Hindlimb muscle (tissue), 1 donor: Measurements from ENCODE around the gene PARVB. TPM values are rescaled to one million over a fixed set of nuclear protein-coding genes. Genes with fewer than 3 reads are reported as not detected.

ENCODE experiments used
- DNase-seq: peaks from one replicate; pipeline ENCODE4 v3.0.0-alpha.2; 2013
- polyA plus RNA-seq: library from polyadenylated mRNA; unstranded; fragments of 120-200 nt; gene quantifications from one replicate; pipeline ENCODE4 v1.2.1, GENCODE V29; 2013; ENCODE audit not compliant: insufficient read length

The PARVB gene
- 52.7 TPM for polyA plus RNA-seq

GRCh38 chr22:44024288-44024921 is at the start of gene PARVB:
Gene PARVB, plus strand, starts transcription at chr22:44024302. Its CDS starts 38 bp downstream, at chr22:44024340.
- no peak for DNase-seq

DNA sequence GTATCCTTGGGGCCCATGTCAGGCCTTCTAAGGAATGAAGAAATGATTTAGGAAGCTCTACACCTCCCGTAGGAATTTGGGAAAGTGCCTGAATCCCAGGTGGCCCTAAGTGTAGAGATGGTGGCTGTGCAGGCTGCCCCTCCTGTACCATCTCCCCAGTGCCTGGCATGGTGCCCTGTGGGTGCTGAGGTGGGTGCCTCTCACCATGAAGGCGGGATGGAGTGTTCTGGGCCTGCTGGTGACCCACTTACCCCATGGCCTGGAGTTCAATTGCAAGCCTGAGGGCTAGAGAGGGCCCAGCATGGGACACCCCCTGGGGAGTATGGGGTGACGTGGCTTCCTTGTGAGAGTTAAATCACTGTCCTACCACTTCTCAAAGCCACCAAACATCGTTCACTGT is 49.1 kb upstream of the PARVB start:
- no peak for DNase-seq

GRCh38 chr22:43976861-43977795 is 47.0 kb upstream of the PARVB start:
- no peak for DNase-seq

GRCh38 chr22:43978558-43978957 is 45.5 kb upstream of the PARVB start:
- DNase-seq: no peak

DNA sequence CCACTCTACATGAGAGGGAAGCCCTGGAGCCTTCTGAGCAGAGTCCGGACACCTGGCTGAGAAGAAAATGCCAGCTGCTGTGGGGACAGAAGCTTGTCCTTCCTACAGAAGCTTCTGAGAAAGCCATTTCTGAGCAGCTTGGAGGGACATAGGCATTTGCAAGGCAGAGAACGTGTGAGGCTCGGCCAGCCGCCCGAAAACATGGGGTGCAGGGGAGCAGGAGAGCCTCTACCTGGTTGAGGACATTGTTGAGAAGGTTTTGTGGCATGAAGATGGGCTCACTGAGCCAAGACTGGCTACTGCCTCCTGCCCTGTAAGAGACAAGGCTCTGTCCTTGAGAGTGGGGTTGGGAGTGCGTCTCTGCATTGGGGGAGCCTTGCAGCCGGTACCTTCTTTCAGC is 43.5 kb upstream of the PARVB start:
- DNase-seq: no peak

GRCh38 chr22:43980996-43981395 is 43.1 kb upstream of the PARVB start:
- DNase-seq: no peak

- no peak for DNase-seq
Measured at GRCh38 chr22:43983808-43984207, 40.3 kb upstream of the PARVB start.

DNA sequence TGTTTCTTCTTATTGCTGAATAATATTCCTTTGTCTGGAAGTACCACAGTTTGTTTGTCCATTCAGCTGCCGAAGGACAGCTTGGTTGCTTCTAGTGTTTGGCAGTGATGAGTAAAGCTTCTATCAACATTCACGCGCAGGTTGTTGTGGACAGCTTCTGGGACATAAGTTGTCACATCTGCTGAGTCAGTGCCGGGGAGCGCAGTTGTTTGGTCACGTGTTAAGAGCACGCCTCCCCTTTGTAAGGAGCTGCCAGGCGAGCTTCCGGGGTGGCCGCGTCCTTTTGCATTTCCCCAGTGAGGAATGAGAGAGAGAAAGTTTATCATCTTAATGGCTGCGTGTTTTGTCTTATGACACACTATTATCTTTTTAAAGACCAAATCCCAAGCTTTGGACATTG is 38.6 kb upstream of the PARVB start:
- DNase-seq: no peak

GRCh38 chr22:43988116-43988820 is 35.8 kb upstream of the PARVB start:
- DNase-seq: no peak

GRCh38 chr22:43988960-43989359 is 35.1 kb upstream of the PARVB start:
- DNase-seq: no peak

DNA sequence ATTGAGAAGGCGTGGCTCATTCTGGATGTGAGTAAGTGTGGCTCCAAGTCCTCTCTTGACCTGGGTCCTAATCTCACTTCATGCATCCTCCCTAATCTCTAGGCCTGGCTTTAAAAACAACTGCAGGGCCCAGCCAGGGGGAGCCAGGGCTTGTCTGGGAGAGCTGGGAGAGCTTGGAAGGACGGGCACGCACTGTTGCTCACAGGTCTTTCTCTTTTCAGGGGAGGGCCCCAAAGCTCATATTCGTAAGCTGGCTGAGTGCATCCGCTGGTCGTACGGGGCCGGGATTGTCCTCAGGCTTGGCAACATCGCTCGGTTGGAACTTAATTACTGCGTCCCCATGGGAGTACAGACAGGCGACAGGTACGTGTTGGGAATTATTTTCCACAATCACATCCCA is 34.1 kb upstream of the PARVB start:
- DNase-seq: no peak

- DNase-seq: no peak
Measured at GRCh38 chr22:43991316-43992020, 32.6 kb upstream of the PARVB start.

GRCh38 chr22:43992331-43992821 is 31.7 kb upstream of the PARVB start:
- DNase-seq: no peak

- peak; percentile 58 for DNase-seq
Measured at GRCh38 chr22:43993072-43993760, 30.9 kb upstream of the PARVB start.

GRCh38 chr22:43994006-43994405 is 30.1 kb upstream of the PARVB start:
- DNase-seq: no peak

GRCh38 chr22:43994416-43994815 is 29.7 kb upstream of the PARVB start:
- no peak for DNase-seq

GRCh38 chr22:43995057-43995685 is 28.9 kb upstream of the PARVB start:
- DNase-seq: no peak

DNA sequence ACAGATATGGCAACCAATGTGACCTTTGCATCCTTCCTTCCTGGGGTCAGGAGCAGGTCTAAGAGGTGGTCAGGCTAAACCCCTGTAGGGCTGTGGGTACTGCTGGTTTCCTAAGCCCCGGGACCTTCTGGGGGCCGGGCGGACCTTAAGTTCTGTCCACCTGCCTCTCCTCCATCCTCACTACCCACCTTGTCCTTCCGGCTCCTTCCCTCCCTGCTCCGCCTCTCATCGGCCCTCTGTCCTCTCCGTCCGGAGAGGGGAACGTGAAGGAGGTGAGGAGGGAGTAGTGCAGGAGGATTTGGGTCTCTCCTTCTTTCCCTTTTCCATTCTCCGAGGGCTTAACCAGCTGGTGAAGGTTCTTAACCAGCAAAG is 28.3 kb upstream of the PARVB start:
- no peak for DNase-seq

DNA sequence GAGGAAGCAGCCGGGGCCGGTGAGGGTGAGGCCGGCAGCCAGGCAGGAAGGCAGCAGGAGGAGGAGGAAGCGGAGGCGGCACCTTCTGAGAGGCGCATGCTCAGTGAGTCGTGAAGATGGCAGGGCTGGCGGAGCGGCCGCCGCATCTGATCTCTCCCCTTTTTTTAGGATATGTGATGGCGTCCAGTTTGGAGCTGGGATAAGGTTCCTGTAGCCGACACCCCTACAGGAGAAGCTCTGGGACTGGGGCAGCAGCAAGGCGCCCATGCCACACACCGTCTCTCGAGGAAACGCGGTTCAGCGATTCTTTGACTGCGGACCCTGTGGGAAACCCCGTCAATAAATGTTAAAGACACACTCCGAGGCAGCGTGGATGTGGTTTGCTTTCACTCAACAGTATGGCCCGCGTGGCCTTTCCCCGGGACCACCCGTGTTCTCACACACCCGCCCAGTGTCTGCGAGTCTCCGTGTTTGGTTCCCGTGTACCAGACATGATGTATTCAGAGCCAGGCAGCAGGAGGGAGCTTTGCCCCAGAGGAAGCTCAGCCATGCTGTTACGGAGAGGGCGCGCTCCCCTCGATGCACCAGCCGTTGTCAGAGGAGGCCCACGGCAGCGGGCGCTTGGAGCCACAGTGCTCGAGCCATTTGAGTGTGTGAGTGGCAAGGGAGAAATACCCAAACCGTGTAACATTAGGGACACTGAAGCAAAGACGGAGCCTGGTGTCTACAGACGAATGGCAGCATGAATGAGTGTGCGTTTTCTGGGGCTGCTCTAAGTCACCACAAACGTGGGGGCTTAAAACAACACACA is 27.7 kb upstream of the PARVB start:
- DNase-seq: no peak

DNA sequence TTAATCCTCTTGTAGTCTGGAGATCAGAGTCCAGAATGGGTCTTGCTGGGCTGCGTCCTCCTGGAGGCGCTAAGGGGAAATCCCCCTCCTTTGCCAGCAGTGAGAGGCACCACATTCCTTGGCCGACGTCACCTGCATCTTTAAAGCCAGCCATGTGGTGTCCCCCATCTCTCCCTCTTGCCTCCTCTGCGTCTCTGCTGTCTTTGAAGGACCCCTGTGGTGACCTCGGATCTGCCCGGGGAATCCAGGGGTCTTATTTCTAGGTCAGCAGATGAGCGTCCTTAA is 27.2 kb upstream of the PARVB start:
- no peak for DNase-seq
